HepG2 (cell line): ENCODE measurements around the gene PRR15L. TPM values are rescaled to one million over a fixed set of nuclear protein-coding genes. Genes with fewer than 3 reads are reported as not detected.

ENCODE experiments used
- JDP2 ChIP-seq: sonication (generic); formaldehyde crosslinking; IDR thresholded peaks from 2 replicates; pipeline ENCODE4 v1.8.1; 2022; ENCODE audit warnings: missing genetic modification reagents, borderline replicate concordance
- KDM6A ChIP-seq: IDR thresholded peaks from 2 replicates; pipeline ENCODE4 v1.6.1; 2016; ENCODE audit warnings: low read depth
- MYNN ChIP-seq: sonication (generic); formaldehyde crosslinking; IDR thresholded peaks from 2 replicates; pipeline ENCODE4 v1.4.0; 2020; ENCODE audit warnings: mild to moderate bottlenecking, low read depth, missing genetic modification reagents
- NBN ChIP-seq: fragments of 450-650 bp; conservative IDR thresholded peaks from 2 replicates; pipeline ENCODE4 v1.6.1; 2017
- PAX8 ChIP-seq: sonication (generic); formaldehyde crosslinking; IDR thresholded peaks from 2 replicates; pipeline ENCODE4 v1.8.0; 2022; ENCODE audit warnings: mild to moderate bottlenecking, missing genetic modification reagents, borderline replicate concordance
- PLRG1 ChIP-seq: fragments of 450-650 bp; conservative IDR thresholded peaks from 2 replicates; pipeline ENCODE4 v1.6.1; 2016
- SMAD1 ChIP-seq: sonication (generic); formaldehyde crosslinking; IDR thresholded peaks from 2 replicates; pipeline ENCODE4 v1.4.0; 2020; ENCODE audit warnings: missing genetic modification reagents, low read depth, mild to moderate bottlenecking, borderline replicate concordance
- SMAD3 ChIP-seq: sonication (generic); formaldehyde crosslinking; IDR thresholded peaks from 2 replicates; pipeline ENCODE4 v1.4.0; 2020; ENCODE audit warnings: missing genetic modification reagents
- TBX2 ChIP-seq: sonication (generic); formaldehyde crosslinking; IDR thresholded peaks from 2 replicates; pipeline ENCODE4 v1.5.0; 2020; ENCODE audit warnings: missing genetic modification reagents, mild to moderate bottlenecking, borderline replicate concordance
- U2AF2 ChIP-seq: fragments of 200-400 bp; formaldehyde crosslinking; IDR thresholded peaks from 2 replicates; pipeline ENCODE4 v1.6.1; 2017; ENCODE audit warnings: low read depth, mild to moderate bottlenecking, low read length
- YEATS4 ChIP-seq: sonication (generic); formaldehyde crosslinking; IDR thresholded peaks from 2 replicates; pipeline ENCODE4 v1.4.0; 2020; ENCODE audit warnings: missing genetic modification reagents, borderline replicate concordance
- ZKSCAN5 ChIP-seq: sonication (generic); formaldehyde crosslinking; IDR thresholded peaks from 2 replicates; pipeline ENCODE4 v1.5.1; 2020; ENCODE audit warnings: mild to moderate bottlenecking, missing genetic modification reagents
- ZNF234 ChIP-seq: sonication (generic); formaldehyde crosslinking; conservative IDR thresholded peaks from 2 replicates; pipeline ENCODE4 v1.5.1; 2020; ENCODE audit warnings: mild to moderate bottlenecking, missing genetic modification reagents
- ZNF431 ChIP-seq: sonication (generic); formaldehyde crosslinking; IDR thresholded peaks from 2 replicates; pipeline ENCODE4 v1.9.0; 2022; ENCODE audit warnings: missing genetic modification reagents, low read depth, mild to moderate bottlenecking, borderline replicate concordance
- ZNF570 ChIP-seq: sonication (generic); formaldehyde crosslinking; IDR thresholded peaks from 2 replicates; pipeline ENCODE4 v1.4.0; 2020; ENCODE audit warnings: mild to moderate bottlenecking, missing genetic modification reagents, borderline replicate concordance
- ZNF619 ChIP-seq: sonication (generic); formaldehyde crosslinking; IDR thresholded peaks from 2 replicates; pipeline ENCODE4 v1.4.0; 2020; ENCODE audit warnings: mild to moderate bottlenecking, missing genetic modification reagents
- ZNF776 ChIP-seq: sonication (generic); formaldehyde crosslinking; IDR thresholded peaks from 2 replicates; pipeline ENCODE4 v1.4.0; 2020; ENCODE audit warnings: mild to moderate bottlenecking, missing genetic modification reagents
- ZSCAN31 ChIP-seq: sonication (generic); formaldehyde crosslinking; IDR thresholded peaks from 2 replicates; pipeline ENCODE4 v1.5.0; 2020; ENCODE audit warnings: low read depth, mild to moderate bottlenecking, missing genetic modification reagents
- polyA plus RNA-seq, 8 experiments: library from polyadenylated mRNA; depleted of rRNA in 3 of 8; stranded (reverse) in 7 of 8; unstranded in 1 of 8; fragments of >200 nt; fragmentation: Illumina TruSeq in 4 of 8; extraction: Trizol in 4 of 8; gene quantifications; 2 replicates each; pipeline versions ENCODE4 v1.2.1 to v1.2.3, GENCODE V29; 2011 to 2016; ENCODE audit warnings: low read depth in 4 of 8, missing spikeins in 1 of 8, mixed read lengths in 1 of 8; ENCODE audit not compliant: insufficient read depth in 1 of 8
- total RNA-seq, 5 experiments: library from RNA; depleted of rRNA; stranded (reverse); fragments of >200 nt; fragmentation: Illumina TruSeq; extraction: Trizol; gene quantifications; 2 replicates each; pipeline ENCODE4 v1.2.3, GENCODE V29; 2016; ENCODE audit warnings: low read depth in 1 of 5
- TF ChIP-seq, protein P1 (sequence below): sonication (generic); formaldehyde crosslinking; IDR thresholded peaks from 2 replicates; pipeline ENCODE4 v1.4.0; 2020; ENCODE audit warnings: missing genetic modification reagents
- TF ChIP-seq, protein P2 (sequence below): sonication (generic); formaldehyde crosslinking; IDR thresholded peaks from 2 replicates; pipeline ENCODE4 v1.4.0; 2020; ENCODE audit warnings: mild to moderate bottlenecking, missing genetic modification reagents
- TF ChIP-seq, protein P3 (sequence below), 2 experiments: IDR thresholded peaks; 2 replicates each; pipeline ENCODE4 v1.6.1; 2011 to 2012; ENCODE audit warnings: low read length in 2 of 2, borderline replicate concordance in 1 of 2, low read depth in 1 of 2, mild to moderate bottlenecking in 1 of 2, moderate library complexity in 1 of 2
- TF ChIP-seq, protein P4 (sequence below): IDR thresholded peaks from 2 replicates; pipeline ENCODE4 v1.6.1; 2016; ENCODE audit warnings: low read depth, control low read depth

The PRR15L gene
- total and polyA plus RNA-seq, 2 of the 13 experiments (the other 11 are each of a cell fraction or from before 2014, with no cell fraction given), result 0.44 to 2.0 TPM

DNA sequence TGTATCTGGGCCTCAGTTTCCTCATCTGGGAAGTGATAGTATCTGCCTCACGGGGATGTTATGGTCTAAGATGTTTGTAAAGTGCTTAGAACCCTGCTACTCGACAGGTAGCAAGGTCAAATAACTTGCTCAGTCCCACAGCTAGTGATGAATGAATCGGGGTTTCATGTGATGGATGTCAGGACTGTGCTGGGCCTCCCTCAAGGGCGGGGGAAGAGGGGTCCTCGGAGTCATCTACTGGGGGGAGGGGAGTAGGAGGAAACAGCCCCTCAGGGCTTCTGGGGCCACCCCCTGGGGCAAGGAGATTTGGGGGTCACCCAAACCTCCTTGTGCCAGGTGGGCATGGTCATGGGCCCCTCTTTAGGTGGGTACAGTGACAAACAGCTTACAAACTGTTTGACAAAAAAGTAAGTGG lies 15.6 kb downstream of the PRR15L start (continued):
- TF ChIP-seq, protein P1, sequence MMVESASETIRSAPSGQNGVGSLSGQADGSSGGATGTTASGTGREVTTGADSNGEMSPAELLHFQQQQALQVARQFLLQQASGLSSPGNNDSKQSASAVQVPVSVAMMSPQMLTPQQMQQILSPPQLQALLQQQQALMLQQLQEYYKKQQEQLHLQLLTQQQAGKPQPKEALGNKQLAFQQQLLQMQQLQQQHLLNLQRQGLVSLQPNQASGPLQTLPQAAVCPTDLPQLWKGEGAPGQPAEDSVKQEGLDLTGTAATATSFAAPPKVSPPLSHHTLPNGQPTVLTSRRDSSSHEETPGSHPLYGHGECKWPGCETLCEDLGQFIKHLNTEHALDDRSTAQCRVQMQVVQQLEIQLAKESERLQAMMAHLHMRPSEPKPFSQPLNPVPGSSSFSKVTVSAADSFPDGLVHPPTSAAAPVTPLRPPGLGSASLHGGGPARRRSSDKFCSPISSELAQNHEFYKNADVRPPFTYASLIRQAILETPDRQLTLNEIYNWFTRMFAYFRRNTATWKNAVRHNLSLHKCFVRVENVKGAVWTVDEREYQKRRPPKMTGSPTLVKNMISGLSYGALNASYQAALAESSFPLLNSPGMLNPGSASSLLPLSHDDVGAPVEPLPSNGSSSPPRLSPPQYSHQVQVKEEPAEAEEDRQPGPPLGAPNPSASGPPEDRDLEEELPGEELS (CRISPR knock-in tag), result no peak
- TF ChIP-seq U2AF2 (no peak), ZNF431 (CRISPR knock-in tag) (peak; percentile 12; the same call in 1 of the 2 replicates), NBN (no peak), ZNF619 (CRISPR knock-in tag) (0 out of 2 replicates have a peak, but pooled peaks have one; percentile 6), MYNN (CRISPR knock-in tag) (no peak), YEATS4 (no peak), KDM6A (CRISPR knock-in tag) (no peak), TBX2 (CRISPR knock-in tag) (no peak), SMAD3 (no peak), ZNF776 (no peak), PAX8 (CRISPR knock-in tag) (peak; percentile 10; the same call in 1 of the 2 replicates), ZNF570 (CRISPR knock-in tag) (0 out of 2 replicates have a peak, but pooled peaks have one; percentile 6), ZNF234 (CRISPR knock-in tag) (0 out of 2 replicates have a peak, but pooled peaks have one; percentile 15), ZKSCAN5 (CRISPR knock-in tag) (no peak), JDP2 (no peak), SMAD1 (no peak), ZSCAN31 (CRISPR knock-in tag) (0 out of 2 replicates have a peak, but pooled peaks have one; percentile 2), PLRG1 (no peak)
- TF ChIP-seq, protein P2, sequence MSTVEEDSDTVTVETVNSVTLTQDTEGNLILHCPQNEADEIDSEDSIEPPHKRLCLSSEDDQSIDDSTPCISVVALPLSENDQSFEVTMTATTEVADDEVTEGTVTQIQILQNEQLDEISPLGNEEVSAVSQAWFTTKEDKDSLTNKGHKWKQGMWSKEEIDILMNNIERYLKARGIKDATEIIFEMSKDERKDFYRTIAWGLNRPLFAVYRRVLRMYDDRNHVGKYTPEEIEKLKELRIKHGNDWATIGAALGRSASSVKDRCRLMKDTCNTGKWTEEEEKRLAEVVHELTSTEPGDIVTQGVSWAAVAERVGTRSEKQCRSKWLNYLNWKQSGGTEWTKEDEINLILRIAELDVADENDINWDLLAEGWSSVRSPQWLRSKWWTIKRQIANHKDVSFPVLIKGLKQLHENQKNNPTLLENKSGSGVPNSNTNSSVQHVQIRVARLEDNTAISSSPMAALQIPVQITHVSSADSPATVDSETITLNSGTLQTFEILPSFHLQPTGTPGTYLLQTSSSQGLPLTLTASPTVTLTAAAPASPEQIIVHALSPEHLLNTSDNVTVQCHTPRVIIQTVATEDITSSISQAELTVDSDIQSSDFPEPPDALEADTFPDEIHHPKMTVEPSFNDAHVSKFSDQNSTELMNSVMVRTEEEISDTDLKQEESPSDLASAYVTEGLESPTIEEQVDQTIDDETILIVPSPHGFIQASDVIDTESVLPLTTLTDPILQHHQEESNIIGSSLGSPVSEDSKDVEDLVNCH, result 0 out of 2 replicates have a peak, but pooled peaks have one; percentile 15
- TF ChIP-seq, protein P3, sequence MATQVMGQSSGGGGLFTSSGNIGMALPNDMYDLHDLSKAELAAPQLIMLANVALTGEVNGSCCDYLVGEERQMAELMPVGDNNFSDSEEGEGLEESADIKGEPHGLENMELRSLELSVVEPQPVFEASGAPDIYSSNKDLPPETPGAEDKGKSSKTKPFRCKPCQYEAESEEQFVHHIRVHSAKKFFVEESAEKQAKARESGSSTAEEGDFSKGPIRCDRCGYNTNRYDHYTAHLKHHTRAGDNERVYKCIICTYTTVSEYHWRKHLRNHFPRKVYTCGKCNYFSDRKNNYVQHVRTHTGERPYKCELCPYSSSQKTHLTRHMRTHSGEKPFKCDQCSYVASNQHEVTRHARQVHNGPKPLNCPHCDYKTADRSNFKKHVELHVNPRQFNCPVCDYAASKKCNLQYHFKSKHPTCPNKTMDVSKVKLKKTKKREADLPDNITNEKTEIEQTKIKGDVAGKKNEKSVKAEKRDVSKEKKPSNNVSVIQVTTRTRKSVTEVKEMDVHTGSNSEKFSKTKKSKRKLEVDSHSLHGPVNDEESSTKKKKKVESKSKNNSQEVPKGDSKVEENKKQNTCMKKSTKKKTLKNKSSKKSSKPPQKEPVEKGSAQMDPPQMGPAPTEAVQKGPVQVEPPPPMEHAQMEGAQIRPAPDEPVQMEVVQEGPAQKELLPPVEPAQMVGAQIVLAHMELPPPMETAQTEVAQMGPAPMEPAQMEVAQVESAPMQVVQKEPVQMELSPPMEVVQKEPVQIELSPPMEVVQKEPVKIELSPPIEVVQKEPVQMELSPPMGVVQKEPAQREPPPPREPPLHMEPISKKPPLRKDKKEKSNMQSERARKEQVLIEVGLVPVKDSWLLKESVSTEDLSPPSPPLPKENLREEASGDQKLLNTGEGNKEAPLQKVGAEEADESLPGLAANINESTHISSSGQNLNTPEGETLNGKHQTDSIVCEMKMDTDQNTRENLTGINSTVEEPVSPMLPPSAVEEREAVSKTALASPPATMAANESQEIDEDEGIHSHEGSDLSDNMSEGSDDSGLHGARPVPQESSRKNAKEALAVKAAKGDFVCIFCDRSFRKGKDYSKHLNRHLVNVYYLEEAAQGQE (IDR thresholded peaks at IDR 0.05; ENCODE audit: borderline replicate concordance in 1 of 2, low read depth in 1 of 2, low read length in 2 of 2), result no peak
- TF ChIP-seq, protein P4, sequence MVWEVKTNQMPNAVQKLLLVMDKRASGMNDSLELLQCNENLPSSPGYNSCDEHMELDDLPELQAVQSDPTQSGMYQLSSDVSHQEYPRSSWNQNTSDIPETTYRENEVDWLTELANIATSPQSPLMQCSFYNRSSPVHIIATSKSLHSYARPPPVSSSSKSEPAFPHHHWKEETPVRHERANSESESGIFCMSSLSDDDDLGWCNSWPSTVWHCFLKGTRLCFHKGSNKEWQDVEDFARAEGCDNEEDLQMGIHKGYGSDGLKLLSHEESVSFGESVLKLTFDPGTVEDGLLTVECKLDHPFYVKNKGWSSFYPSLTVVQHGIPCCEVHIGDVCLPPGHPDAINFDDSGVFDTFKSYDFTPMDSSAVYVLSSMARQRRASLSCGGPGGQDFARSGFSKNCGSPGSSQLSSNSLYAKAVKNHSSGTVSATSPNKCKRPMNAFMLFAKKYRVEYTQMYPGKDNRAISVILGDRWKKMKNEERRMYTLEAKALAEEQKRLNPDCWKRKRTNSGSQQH, result 0 out of 2 replicates have a peak, but pooled peaks have one; percentile 2
